Measurements from ENCODE around the gene BORA. TPM values are rescaled to one million over a fixed set of nuclear protein-coding genes. Genes with fewer than 3 reads are reported as not detected.
"Not testable (repeated sequence)": the region's sequence is repeated elsewhere in the genome, so short reads cannot be mapped to it uniquely, and the experiment has no call there.

Gene BORA
- total RNA-seq, 2 donors from 2014 or later = 0.99 to 1.6 TPM

DNA sequence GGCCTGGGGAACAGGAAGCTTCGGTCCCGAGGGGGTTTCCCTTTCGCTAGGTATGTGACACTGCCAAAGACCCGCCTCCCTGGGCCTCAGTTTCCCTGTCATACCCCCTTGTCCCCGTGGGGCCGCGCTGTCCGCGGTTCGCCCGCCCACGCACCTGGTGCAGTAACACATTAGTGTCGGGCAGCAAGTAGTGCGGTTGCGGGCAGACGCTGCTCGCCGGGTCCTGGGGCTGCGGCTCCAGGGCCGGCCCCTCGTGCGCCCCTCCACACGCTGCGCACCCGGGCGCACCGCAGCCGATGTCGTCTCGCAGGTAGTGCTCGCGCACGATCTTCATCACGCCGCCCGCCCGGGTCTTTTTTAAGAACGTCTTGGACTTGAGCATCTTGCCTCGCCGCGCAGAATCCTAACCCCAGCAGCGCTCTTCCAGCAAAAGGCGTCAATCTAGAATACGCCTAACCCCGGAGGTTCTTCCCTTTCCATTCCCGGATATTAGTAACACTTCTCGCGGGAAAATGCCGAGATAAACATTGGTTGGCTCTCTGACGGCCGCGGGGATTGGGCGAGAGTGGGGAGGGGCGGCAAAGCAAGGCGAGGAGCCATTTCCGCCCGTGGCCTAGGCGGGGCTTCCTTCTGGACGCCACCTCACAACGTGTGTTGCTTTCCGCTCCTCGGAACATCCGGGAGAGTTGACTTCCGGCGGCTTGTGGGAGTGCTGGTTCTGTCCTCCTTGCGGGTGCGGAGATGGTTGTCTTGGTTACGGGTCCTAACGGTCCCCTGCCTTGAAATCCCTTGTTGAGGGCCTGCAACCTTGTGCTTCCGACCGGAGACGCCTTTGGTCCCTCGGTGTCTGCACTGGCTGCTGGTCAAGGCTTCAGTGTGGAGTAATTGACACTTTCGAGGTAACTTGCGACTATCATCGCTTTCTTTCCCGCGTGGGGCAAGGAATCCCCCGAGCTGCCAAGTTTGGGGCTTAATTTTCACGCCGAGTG lies 54.0 kb downstream of the BORA start, which contains the start of the genes DIS3 and PIBF1:
DIS3 (minus strand) TSS at position 450 of the 989 bp plus-strand sequence; CDS start at position 382, 68 bp downstream.
PIBF1 (plus strand) TSS at position 683 of the 989 bp plus-strand sequence. CDS start 1,337 bp downstream, outside the sequence.
- intact Hi-C loops (cut with DNase I) = no loop called here
- 0% methylated on average over 20 to 81 of the region's 81 CpGs for WGBS, 2 donors

GRCh38 chr13:72782717-72783116 lies 55.0 kb downstream of the BORA start:
- 1 to 3% methylated on average over 7 of the region's 7 CpGs for WGBS, 2 donors
- DNase-seq (no peak), ATAC-seq (no peak)
- Histone ChIP-seq H3K4me3 (peak overlapping the region; percentile 81 to 98), H3K27me3 (no peaks in the 10 kb centered on the region), H3K27ac (peak overlapping the region in 2 of 4 donors; percentile 91 to 93), H3K4me1 (peaks cover 28% of the 10 kb centered on the region), H3K36me3 (replicated peaks in 1 of 2; ENCODE audit: insufficient read depth in 1 of 2, low read depth in 2 of 2) (peaks cover 0 to 3% of the 10 kb centered on the region in 2 donors), H3K9me3 (no peaks in the 10 kb centered on the region)
- no peak for TF ChIP-seq POLR2A (IDR thresholded peaks at IDR 0.05)
- TF ChIP-seq CTCF (IDR thresholded peaks at IDR 0.05) = no peak
- intact Hi-C loops (cut with DNase I) = no loop called here

More for the DNA sequence above, 54.0 kb downstream of the BORA start, which contains the start of the genes DIS3 and PIBF1:
- H3K27me3 ChIP-seq = no peaks in the 10 kb centered on the region
- no peaks in the 10 kb centered on the region for H3K9me3 ChIP-seq
- DNase-seq (peak; percentile 96 to 98 (median 97)), ATAC-seq (peak; percentile 100)
- TF ChIP-seq CTCF (IDR thresholded peaks at IDR 0.05) (peak in 1 of 7 experiments; percentile 18), POLR2A (IDR thresholded peaks at IDR 0.05) (peak; percentile 68 to 93 (median 90))
- H3K27ac ChIP-seq = peak within 1 kb of the TSS; percentile 51 to 93 (median 83)
- peaks cover 28% of the 10 kb centered on the region for H3K4me1 ChIP-seq
- peak within 1 kb of the TSS; percentile 85 to 98 for H3K4me3 ChIP-seq
- H3K36me3 ChIP-seq (replicated peaks in 1 of 2; ENCODE audit: insufficient read depth in 1 of 2, low read depth in 2 of 2) = peaks cover 0 to 10% of the 10 kb centered on the region in 2 donors

DNA sequence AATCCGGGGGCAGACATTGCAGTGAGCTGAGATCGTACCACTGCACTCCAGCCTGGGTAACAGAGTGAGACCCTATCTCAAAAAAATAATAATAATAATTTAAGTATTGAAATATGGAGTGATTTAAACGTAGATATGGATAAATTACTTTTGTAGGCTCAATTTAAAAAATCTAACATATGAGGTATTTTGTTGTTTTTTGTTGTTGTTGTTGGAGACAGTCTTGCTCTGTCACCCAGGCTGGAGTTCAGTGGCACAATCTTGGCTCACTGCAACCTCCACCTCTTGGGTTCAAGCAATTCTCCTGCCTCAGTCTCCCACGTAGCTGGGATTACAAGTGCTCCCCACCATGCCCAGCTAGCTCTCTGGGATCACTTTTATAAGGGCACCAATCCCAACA lies 57.0 kb downstream of the BORA start:
- intact Hi-C loops (cut with DNase I) = not testable (repeated sequence)

DNA sequence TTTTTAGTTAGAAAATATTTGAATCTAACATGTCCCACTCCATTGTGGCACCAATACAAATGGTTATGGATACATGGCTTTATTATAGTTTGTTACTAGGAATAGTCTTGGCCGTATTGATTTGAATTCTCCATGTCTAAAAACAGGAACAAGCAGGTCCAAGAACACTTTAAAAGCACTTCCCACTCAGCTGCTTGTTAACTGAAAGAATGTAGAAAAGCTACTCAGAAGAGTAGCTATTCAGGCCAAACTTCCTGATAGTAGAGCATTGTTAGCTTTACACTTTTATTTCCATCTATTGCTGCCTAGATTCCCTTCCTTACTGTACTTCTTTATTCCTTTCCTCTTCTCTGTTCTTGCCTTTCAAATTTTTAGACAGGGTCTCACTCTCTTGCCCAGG lies 61.1 kb downstream of the BORA start:
- Histone ChIP-seq H3K36me3 (replicated peaks in 1 of 2; ENCODE audit: insufficient read depth in 1 of 2, low read depth in 2 of 2) (peaks cover 0 to 3% of the 10 kb centered on the region in 2 donors), H3K27ac (no peak overlapping the region), H3K9me3 (no peaks in the 10 kb centered on the region), H3K27me3 (no peaks in the 10 kb centered on the region), H3K4me3 (no peak overlapping the region), H3K4me1 (peaks cover under 1% of the 10 kb centered on the region)
- no peak for TF ChIP-seq POLR2A (IDR thresholded peaks at IDR 0.05)
- TF ChIP-seq CTCF (IDR thresholded peaks at IDR 0.05) = no peak
- no peak for DNase-seq
- 53 to 79% methylated on average over 1 of the region's 1 CpG for WGBS, 2 donors
- no peak for ATAC-seq
- intact Hi-C loops (cut with DNase I) = no loop called here

More for the DNA sequence above, 57.0 kb downstream of the BORA start:
- not testable (repeated sequence) for H3K27ac ChIP-seq; ATAC-seq; H3K9me3 ChIP-seq; DNase-seq; H3K27me3 ChIP-seq; H3K36me3 ChIP-seq (replicated peaks in 1 of 2; ENCODE audit: insufficient read depth in 1 of 2, low read depth in 2 of 2); H3K4me3 ChIP-seq
- peaks cover 25% of the 10 kb centered on the region for H3K4me1 ChIP-seq
- 92 to 99% methylated on average over 4 of the region's 4 CpGs for WGBS, 2 donors

GRCh38 chr13:72792640-72793039 lies 64.9 kb downstream of the BORA start:
- Histone ChIP-seq H3K27me3 (no peaks in the 10 kb centered on the region), H3K9me3 (no peaks in the 10 kb centered on the region), H3K4me3 (no peak overlapping the region), H3K27ac (no peak overlapping the region), H3K36me3 (replicated peaks in 1 of 2; ENCODE audit: insufficient read depth in 1 of 2, low read depth in 2 of 2) (peaks cover 0 to 7% of the 10 kb centered on the region in 2 donors), H3K4me1 (no peaks in the 10 kb centered on the region)
- TF ChIP-seq POLR2A (IDR thresholded peaks at IDR 0.05) = no peak
- no peak for TF ChIP-seq CTCF (IDR thresholded peaks at IDR 0.05)
- intact Hi-C loops (cut with DNase I) = no loop called here
- 89 to 92% methylated on average over 2 of the region's 2 CpGs for WGBS, 2 donors
- DNase-seq (no peak), ATAC-seq (no peak)
